Fibroblast of gingiva (primary cell): Measurements from ENCODE around the gene CHGA.

Experiments used
- DNase-seq: peaks from one replicate; pipeline ENCODE4 v3.0.0-alpha.2; 2011; ENCODE audit warnings: low read depth

The CHGA gene

GRCh38 chr14:92922883-92923743 is at the start of gene CHGA:
TSS of gene CHGA (plus strand) at chr14:92923150. CDS start at chr14:92923360, 210 bp downstream.
- DNase-seq, result peak; percentile 13

DNA sequence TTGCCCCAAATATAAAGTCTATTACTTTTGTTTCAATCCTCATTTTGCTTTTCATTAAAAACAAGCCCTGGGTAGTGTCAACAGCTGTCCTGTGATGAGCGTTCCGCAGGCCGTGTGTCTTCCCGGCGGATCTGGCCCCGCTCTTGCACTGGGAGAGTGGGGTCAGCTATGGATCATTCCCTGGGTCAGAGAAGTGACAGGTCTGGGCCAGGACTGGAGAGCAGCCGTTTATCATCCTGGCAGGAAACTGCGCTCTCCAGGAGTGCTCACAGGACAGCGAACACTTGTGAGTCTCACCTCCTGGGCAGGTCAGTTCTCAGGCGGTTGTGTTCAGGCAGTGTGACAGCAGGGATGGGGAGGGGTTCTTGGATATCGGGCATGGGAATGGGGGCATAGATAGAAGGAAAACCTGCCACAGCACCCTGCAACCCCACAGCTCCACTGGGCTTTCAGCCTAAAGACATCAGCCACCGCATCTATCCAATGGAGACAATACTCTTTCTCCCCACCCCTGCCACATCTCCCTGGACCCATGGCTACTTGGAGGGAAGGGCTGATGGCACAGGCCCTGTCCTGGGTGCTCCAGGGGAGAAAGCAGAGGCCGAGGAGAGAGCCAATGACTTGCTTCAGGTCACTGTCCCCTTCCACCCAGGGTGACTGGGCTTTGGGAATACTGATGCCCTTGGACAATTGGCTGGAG is 47.8 kb upstream of the CHGA start:
- DNase-seq, result no peak

- DNase-seq, result no peak
Measured at GRCh38 chr14:92877757-92878431, 45.1 kb upstream of the CHGA start.

DNA sequence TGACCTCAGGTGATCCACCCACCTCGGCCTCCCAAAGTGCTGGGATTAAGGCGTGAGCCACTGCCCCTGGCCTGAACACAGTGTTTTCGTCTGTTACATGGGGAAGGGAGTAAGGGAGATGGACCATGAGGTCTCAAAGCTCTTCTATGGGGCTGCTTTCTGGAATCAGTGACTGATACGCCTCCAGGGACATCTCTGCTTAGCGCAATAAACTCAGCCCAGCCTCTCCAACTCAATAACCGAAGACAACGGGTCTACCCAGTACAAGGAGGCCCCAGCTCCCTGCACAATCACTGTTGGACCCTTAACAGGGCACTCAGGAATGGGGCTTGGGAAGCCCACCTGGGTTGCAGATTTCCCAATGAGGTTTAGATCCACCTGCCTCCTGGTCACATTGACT is 42.6 kb upstream of the CHGA start:
- DNase-seq, result no peak

DNA sequence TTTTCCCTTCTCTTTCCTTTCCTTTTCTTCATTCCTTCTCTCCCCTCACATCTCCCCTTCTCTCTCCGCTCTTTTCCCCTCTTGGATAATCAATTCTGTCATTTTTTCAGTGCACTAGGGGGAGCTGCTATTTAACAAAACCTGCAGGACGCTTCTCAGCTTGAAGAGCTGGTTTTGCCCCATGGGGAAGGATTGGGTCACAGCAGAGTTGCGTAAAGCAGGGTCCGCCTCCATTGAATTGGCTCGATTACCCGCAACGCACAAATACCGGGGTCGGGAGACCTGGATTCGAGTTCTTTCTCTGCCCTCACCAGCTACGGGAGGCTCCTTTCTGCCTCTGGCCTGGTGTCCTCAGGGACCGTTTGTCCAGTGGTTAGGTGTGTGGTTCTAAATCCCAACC is 42.1 kb upstream of the CHGA start:
- peak; percentile 55 for DNase-seq

- DNase-seq, result no peak
Measured at GRCh38 chr14:92883066-92883465, 39.9 kb upstream of the CHGA start.

DNA sequence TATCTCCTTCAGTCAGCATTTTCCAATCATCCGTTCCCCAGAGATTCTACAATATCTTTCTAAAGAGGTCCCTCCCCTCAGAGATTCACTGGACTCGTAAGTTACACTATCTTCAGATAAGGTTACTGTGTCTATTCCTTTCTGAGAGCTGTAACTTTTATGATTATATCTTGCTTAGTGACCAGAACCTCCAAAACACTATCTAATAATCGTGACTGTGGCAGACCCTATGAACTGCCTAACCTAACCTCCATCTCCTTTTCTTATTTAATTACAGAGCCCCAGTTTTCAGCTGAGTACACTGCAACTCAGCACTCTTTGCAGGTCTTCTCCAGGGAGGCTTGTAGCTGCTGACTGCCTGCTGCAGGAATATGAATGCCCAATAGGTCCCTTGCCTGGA is 38.5 kb upstream of the CHGA start:
- DNase-seq, result no peak

DNA sequence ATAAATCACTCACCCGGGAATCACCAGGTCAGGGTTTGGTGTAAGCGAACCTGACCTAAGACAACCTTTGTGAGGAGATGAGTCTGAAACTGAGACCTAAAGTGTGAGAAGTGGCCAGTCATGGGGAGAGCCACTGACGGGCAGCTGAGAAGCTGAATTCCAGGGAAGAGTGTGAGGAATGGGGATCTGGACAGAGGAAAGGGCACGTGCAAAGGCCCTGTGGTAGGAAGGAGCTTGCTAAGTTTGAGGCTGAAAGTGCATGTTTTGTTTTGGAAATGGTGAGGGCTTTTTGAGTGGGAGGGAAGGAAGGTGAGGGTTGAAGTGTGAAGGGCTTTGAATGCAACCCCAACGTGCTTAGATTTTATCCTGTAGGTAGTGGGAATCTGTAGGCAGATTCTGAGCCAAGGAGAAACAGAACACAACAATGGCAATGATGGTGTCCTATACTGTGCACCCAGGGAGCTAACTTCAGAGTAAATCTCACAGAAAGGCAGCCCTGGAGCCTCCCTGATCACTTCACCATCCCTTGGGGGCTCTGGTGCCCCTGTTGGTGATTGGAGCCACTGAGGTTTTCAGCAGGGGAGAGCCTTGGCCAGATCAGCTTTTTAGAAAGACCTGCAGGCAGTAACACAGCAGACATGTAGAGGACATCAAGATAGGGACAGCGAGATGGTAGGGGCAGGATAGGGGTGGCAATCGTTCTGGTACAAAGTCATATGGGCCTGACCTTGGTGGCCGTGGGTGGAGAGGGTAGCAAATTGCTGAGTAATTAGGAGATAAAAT is 37.5 kb upstream of the CHGA start:
- DNase-seq, result no peak

- no peak for DNase-seq
Measured at GRCh38 chr14:92886337-92886736, 36.6 kb upstream of the CHGA start.

DNA sequence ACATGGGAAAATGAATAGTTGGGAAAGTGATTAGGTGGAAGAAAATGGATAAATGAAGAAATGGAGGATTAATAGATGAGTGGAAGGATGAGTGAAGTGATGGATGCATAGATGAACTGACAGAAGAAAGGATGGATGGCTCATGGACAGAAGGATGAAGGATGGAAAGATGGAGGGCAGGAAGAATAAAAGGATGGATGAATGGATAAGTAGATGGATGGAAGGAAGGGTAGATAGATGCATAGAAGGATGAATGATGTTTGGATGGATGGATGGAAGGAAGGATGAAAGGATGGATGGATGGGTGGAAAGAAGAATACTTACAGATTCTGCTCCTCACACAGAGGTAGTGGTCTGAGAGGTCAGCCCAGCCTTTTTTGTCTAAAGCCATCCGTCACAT is 35.8 kb upstream of the CHGA start:
- DNase-seq, result no peak

DNA sequence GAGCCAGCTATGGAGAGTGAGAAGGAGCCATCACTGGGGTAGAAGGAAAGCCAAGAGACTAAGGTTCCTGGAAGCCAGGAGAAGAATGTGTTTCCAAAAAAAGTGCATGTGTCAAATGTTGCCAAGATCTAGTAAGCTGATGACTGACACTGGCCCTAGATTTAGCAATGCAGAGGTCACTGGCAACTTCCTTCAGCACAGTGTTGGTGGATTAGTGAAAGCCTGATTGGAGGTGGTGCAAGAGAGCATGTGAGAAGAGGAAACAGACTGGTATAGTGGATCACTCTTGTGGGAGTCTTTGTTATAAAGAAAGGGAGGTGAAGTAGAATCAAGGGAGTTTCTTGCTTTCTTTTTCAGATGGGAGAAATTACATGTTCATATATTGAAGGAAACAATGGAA is 34.1 kb upstream of the CHGA start:
- DNase-seq, result no peak

DNA sequence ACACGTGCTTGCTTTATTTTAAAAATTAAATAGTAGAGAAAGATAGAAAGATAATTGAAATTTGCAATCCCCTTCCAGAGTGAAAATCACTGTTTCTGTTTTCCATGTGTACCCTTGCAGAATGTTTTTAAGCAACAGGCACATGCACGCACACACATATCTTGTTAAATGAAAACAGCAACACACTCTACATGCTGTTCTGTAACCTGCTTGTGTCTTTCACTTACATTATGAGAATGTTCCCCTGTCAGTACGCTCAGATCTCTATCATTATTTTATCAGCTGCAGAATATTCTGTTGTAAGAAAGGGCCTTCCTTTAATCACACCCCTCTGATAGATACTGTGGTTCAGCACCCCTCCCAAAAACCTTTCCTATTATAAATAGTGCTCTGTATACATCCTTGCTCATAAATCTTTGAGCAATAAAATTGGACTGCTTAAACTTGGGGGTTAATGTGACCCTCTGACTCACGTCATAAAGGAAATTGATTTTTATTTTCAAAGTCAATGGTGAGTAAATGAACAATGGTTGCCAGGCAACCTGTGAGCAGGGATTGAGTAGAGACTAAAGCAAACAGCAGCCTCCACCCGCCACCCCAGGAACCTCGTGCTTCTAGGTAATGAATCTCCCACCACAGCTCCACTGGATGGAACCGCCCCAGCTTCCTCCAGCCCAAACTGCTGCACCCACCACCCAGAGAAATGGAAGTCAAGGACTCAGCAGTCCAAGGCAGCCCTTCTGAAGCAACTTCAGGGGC is 31.9 kb upstream of the CHGA start:
- DNase-seq, result no peak

DNA sequence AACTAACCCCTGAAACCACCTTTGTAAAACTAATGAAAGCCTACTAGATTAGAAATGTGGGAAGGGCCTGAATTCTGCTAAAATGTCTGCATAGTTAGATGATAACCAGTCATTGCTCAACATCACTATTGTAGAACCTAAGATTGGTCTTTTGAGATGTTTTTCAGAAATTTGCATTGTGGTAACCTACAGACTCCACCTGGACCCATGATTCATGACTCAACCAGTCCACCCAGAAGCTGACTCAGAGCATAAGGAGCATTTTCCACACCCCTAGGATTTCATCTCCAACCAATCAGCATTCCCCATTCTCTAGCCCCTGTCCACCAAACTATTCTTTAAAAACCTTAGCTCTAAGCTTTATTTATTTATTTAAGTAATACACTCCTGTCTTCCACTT is 30.4 kb upstream of the CHGA start:
- no peak for DNase-seq

GRCh38 chr14:92895352-92895878 is 27.5 kb upstream of the CHGA start:
- no peak for DNase-seq

- DNase-seq, result no peak
Measured at GRCh38 chr14:92897922-92898565, 24.9 kb upstream of the CHGA start.

GRCh38 chr14:92898566-92899131 is 24.3 kb upstream of the CHGA start:
- DNase-seq, result no peak

DNA sequence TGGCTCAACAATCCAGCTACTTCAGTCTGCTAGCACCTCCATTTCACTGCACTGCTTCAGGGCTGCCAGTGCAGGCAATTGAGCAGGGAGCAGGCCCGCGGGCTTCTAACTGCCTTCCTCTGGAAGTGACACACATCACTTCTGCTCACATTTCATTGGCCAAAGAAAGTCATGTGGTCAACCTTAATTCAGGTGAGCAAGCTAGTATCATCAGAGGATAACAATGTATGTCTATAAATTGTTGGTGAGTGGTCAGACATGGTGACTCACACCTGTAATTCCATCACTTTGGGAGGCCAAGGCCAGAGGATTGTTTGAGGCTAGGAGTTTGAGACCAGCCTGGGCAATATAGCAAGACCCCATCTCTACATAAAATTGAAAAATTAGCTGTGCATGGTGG is 22.3 kb upstream of the CHGA start:
- DNase-seq, result no peak

- DNase-seq, result no peak
Measured at GRCh38 chr14:92902191-92902590, 20.8 kb upstream of the CHGA start.

- no peak for DNase-seq
Measured at GRCh38 chr14:92902726-92903125, 20.2 kb upstream of the CHGA start.

DNA sequence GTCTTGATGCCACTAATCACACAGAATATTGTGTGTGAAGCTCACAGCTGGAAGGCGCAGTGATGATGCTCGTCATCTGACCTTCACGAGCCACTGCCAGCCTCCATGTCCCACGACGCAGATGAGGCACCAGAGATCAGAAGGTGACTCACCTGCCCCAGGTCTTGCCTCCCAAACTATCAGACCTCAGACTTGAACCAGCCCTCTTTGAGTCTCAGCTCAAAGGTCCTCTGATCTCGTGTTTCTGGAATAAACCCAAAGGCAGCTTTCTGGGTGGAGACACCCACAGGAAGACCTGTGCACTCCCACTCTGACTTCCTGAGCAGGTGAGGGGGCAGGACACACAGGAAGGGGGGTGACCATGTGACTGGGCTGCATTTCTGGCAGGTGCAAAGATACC is 19.6 kb upstream of the CHGA start:
- DNase-seq, result no peak
